ENCODE results near the gene NLRP3. TPM values are rescaled to one million over a fixed set of nuclear protein-coding genes. Genes with fewer than 3 reads are reported as not detected.

NLRP3 gene
- total RNA-seq, 4 donors from 2014 or later = 7.1 to 17.7 (median 14.4) TPM

- DNase-seq (ENCODE audit: low spot score) = no peak
- ATAC-seq (ENCODE audit: low FRiP score) = no peak
- no peak for TF ChIP-seq CTCF (IDR thresholded peaks at IDR 0.05)
Measured at GRCh38 chr1:247431643-247432042, 15.7 kb downstream of the NLRP3 start.

DNA sequence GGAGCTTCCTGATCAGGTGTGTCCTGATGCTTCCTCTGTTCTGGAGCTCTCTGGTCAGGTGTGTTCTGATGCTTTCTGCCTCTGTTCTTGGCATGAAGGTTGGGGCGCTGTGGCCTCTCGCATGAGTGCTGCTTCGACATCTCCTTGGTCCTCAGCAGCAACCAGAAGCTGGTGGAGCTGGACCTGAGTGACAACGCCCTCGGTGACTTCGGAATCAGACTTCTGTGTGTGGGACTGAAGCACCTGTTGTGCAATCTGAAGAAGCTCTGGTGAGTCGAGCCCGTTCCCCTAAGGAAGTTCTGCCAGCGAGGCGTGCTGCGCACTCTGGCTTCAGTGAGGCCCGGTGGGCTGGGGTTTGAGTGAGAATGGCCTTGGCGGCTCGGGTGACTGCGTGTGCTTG lies 18.0 kb downstream of the NLRP3 start:
- no peak for DNase-seq (ENCODE audit: low spot score)
- no peak for TF ChIP-seq CTCF (IDR thresholded peaks at IDR 0.05)
- no peak for ATAC-seq (ENCODE audit: low FRiP score)

- TF ChIP-seq CTCF (IDR thresholded peaks at IDR 0.05) = no peak
- DNase-seq (ENCODE audit: low spot score) (no peak), ATAC-seq (ENCODE audit: low FRiP score) (no peak)
Measured at GRCh38 chr1:247435030-247435758, 19.2 kb downstream of the NLRP3 start.

GRCh38 chr1:247435759-247436147 lies 19.8 kb downstream of the NLRP3 start:
- TF ChIP-seq CTCF (IDR thresholded peaks at IDR 0.05) = no peak
- ATAC-seq (ENCODE audit: low FRiP score) (no peak), DNase-seq (ENCODE audit: low spot score) (no peak)

- ATAC-seq (ENCODE audit: low FRiP score) (no peak), DNase-seq (ENCODE audit: low spot score) (no peak)
- TF ChIP-seq CTCF (IDR thresholded peaks at IDR 0.05) = no peak
Measured at GRCh38 chr1:247437551-247438505, 21.9 kb downstream of the NLRP3 start.

- ATAC-seq (ENCODE audit: low FRiP score) = no peak
- no peak for TF ChIP-seq CTCF (IDR thresholded peaks at IDR 0.05)
- DNase-seq (ENCODE audit: low spot score) = no peak
Measured at GRCh38 chr1:247440001-247440620, 24.1 kb downstream of the NLRP3 start.

Measured in omental fat pad (tissue), 4 donors.